Mesodermal cell (in vitro differentiated cells): Measurements from ENCODE around the gene CKAP5.

ENCODE experiments used
- H3K27ac ChIP-seq: 2 replicates; pipeline ENCODE4 v1.7.0; 2013; ENCODE audit warnings: mild to moderate bottlenecking, low read depth, low read length, moderate library complexity; ENCODE audit not compliant: severe bottlenecking
- H3K36me3 ChIP-seq: 2 replicates; pipeline ENCODE4 v1.7.1; 2013; ENCODE audit warnings: mild to moderate bottlenecking, low read length, moderate library complexity; ENCODE audit not compliant: control insufficient read depth, insufficient read depth
- H3K4me1 ChIP-seq: one replicate; pipeline ENCODE4 v1.7.1; 2013; ENCODE audit warnings: mild to moderate bottlenecking, low read length; ENCODE audit not compliant: insufficient read depth, control insufficient read depth, poor library complexity, severe bottlenecking
- H3K4me3 ChIP-seq: 2 replicates; pipeline ENCODE4 v1.7.0; 2013; ENCODE audit warnings: low read length, control low read depth, mild to moderate bottlenecking; ENCODE audit not compliant: insufficient read depth, poor library complexity, severe bottlenecking; ENCODE audit errors: extremely low read depth
- H3K9me3 ChIP-seq: 2 replicates; pipeline ENCODE4 v1.7.1; 2013; ENCODE audit warnings: mild to moderate bottlenecking, low read length, moderate library complexity; ENCODE audit not compliant: control insufficient read depth
- WGBS, 2 experiments: methylation state at CpG; one replicate each; pipeline ENCODE4 v1.1.5; 2013; ENCODE audit warnings: missing lambda C conversion rate in 2 of 2; ENCODE audit not compliant: insufficient coverage in 2 of 2; 5-methylcytosine and 5-hydroxymethylcytosine counted together

Gene CKAP5

GRCh38 chr11:46769636-46770221 is 76.4 kb downstream of the CKAP5 start:
- WGBS, 2 experiments = 76 to 100% methylated on average over 2 to 3 of the region's 4 CpGs
- H3K36me3 ChIP-seq = peaks cover 72% of the 10 kb centered on the region
- no peak overlapping the region for H3K27ac ChIP-seq
- no peaks in the 10 kb centered on the region for H3K4me1 ChIP-seq
- H3K4me3 ChIP-seq = no peak overlapping the region
- H3K9me3 ChIP-seq = no peaks in the 10 kb centered on the region

GRCh38 chr11:46766656-46767055 is 79.4 kb downstream of the CKAP5 start:
- Histone ChIP-seq H3K4me1 (no peaks in the 10 kb centered on the region), H3K4me3 (no peak overlapping the region), H3K27ac (no peak overlapping the region), H3K36me3 (peaks cover 85% of the 10 kb centered on the region), H3K9me3 (no peaks in the 10 kb centered on the region)
- WGBS, 2 experiments = 100% methylated on average over 1 of the region's 2 CpGs; no CpG with 5 or more reads in 1 of the 2 experiments

DNA sequence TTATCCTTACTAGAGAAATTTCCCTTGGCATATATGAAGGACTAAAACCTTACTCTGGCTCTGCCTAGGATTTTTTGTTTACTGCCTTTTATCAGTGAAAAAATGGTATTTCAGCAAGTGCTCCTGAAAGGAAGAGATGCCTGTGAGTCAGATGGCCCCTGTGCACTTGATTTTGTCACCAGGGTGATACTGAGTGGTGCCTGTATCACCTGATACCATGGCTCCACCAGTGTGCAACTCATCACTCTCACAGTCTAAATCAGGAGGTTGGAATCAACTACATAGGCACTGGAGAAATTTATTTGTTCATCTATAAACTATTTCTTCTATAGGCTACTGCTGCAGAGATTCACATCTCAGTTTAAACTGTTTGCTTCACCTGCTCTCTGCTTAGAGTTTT is 83.8 kb downstream of the CKAP5 start:
- no peaks in the 10 kb centered on the region for H3K4me1 ChIP-seq
- H3K9me3 ChIP-seq = no peaks in the 10 kb centered on the region
- no peak overlapping the region for H3K27ac ChIP-seq
- no peak overlapping the region for H3K4me3 ChIP-seq
- H3K36me3 ChIP-seq = peaks cover 81% of the 10 kb centered on the region

GRCh38 chr11:46761807-46762206 is 84.3 kb downstream of the CKAP5 start:
- no peaks in the 10 kb centered on the region for H3K9me3 ChIP-seq
- peaks cover 81% of the 10 kb centered on the region for H3K36me3 ChIP-seq
- no peak overlapping the region for H3K4me3 ChIP-seq
- 96 to 98% methylated on average over 4 of the region's 4 CpGs for WGBS, 2 experiments
- H3K4me1 ChIP-seq = no peaks in the 10 kb centered on the region
- no peak overlapping the region for H3K27ac ChIP-seq

DNA sequence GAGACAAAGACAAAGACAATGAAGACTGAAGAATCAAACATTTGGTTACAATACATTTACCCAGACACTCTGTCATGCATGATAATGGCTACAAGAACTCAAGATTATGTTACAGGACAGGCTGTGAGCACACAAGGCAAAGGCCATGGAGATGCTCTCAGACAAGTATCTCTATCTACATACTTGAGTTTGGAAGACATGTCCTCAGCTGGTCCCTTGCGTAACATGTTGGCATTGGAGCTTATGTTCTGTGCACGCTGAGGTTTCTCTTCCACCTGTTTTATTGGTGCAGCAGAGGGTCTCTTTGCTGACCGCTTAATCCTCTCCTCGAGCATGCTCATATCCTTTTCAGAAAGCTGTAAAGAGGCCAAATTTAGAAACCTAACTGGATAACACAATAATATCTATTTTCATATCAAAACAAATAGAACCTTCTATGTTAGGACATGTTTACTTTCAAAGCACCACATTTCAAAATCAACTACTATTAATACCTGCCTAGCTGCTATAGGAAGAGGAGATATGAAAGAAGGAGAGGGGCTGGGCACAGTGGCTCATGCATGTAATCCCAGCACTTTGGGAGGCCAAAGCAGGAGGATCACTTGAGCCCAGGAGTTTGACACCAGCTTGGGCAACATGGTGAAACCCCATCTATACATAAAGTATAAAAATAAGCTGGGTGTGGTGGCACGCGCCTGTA is 85.5 kb downstream of the CKAP5 start:
- Histone ChIP-seq H3K4me1 (no peaks in the 10 kb centered on the region), H3K4me3 (no peak overlapping the region), H3K9me3 (no peaks in the 10 kb centered on the region), H3K27ac (no peak overlapping the region), H3K36me3 (peaks cover 88% of the 10 kb centered on the region)
- 92 to 100% methylated on average over 2 to 4 of the region's 6 CpGs for WGBS, 2 experiments

GRCh38 chr11:46759196-46759595 is 86.9 kb downstream of the CKAP5 start:
- Histone ChIP-seq H3K27ac (no peak overlapping the region), H3K4me3 (no peak overlapping the region), H3K9me3 (no peaks in the 10 kb centered on the region), H3K36me3 (peaks cover 95% of the 10 kb centered on the region), H3K4me1 (no peaks in the 10 kb centered on the region)
- WGBS, 2 experiments = 94 to 100% methylated on average over 4 to 6 of the region's 6 CpGs

GRCh38 chr11:46755962-46756361 is 90.1 kb downstream of the CKAP5 start:
- peaks cover 90% of the 10 kb centered on the region for H3K36me3 ChIP-seq
- H3K4me1 ChIP-seq = no peaks in the 10 kb centered on the region
- H3K9me3 ChIP-seq = no peaks in the 10 kb centered on the region
- H3K27ac ChIP-seq = no peak overlapping the region
- H3K4me3 ChIP-seq = no peak overlapping the region

DNA sequence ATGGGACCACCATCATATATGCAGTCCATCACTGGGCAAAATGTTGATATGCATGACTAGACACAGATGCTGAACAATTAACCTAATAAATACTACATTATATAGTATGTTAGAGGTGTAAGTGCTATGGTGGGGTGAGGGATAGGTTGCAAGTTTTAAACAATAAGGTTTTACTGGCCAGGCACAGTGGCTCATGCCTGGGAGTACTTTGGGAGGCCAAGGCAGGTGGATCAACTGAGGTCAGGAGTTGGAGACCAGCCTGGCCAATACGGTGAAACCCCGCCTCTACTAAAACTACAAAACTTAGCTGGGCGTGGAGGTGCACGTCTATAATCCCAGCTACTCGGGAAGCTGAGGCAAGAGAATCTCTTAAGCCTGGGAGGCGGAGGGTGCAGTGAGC is 98.9 kb downstream of the CKAP5 start:
- no peaks in the 10 kb centered on the region for H3K9me3 ChIP-seq
- no peak overlapping the region for H3K27ac ChIP-seq
- H3K36me3 ChIP-seq = peaks cover 95% of the 10 kb centered on the region
- H3K4me3 ChIP-seq = no peak overlapping the region
- no peaks in the 10 kb centered on the region for H3K4me1 ChIP-seq
- WGBS, 2 experiments = 88 to 95% methylated on average over 5 to 6 of the region's 6 CpGs

GRCh38 chr11:46745995-46746394 is 100.1 kb downstream of the CKAP5 start:
- no peak overlapping the region for H3K4me3 ChIP-seq
- no peaks in the 10 kb centered on the region for H3K4me1 ChIP-seq
- WGBS, 2 experiments = 86% methylated on average over 1 of the region's 3 CpGs; no CpG with 5 or more reads in 1 of the 2 experiments
- H3K36me3 ChIP-seq = peaks cover 98% of the 10 kb centered on the region
- no peaks in the 10 kb centered on the region for H3K9me3 ChIP-seq
- H3K27ac ChIP-seq = no peak overlapping the region

GRCh38 chr11:46745328-46745727 is 100.8 kb downstream of the CKAP5 start:
- H3K27ac ChIP-seq = no peak overlapping the region
- no peaks in the 10 kb centered on the region for H3K4me1 ChIP-seq
- H3K4me3 ChIP-seq = no peak overlapping the region
- 100% methylated on average over 1 of the region's 1 CpG for WGBS, 2 experiments
- no peaks in the 10 kb centered on the region for H3K9me3 ChIP-seq
- H3K36me3 ChIP-seq = peaks cover 95% of the 10 kb centered on the region

GRCh38 chr11:46743693-46744339 is 102.3 kb downstream of the CKAP5 start:
- Histone ChIP-seq H3K4me3 (no peak overlapping the region), H3K4me1 (no peaks in the 10 kb centered on the region), H3K9me3 (no peaks in the 10 kb centered on the region), H3K36me3 (peaks cover 83% of the 10 kb centered on the region), H3K27ac (no peak overlapping the region)
- WGBS, 2 experiments = 87 to 94% methylated on average over 7 to 8 of the region's 10 CpGs
